GM21367 (cell line): ENCODE data around the gene TTC9C.
"Not testable (repeated sequence)": the region's sequence is repeated elsewhere in the genome, so short reads cannot be mapped to it uniquely, and the experiment has no call there.

Experiments used
- ATAC-seq: cut with Tn5 transposase; IDR thresholded peaks from one replicate; pipeline ENCODE4 v1.9.1; 2021; ENCODE audit not compliant: unreplicated experiment

Gene TTC9C

GRCh38 chr11:62728171-62728988 lies at the start of gene TTC9C:
Gene TTC9C (plus strand): TSS chr11:62728486. CDS start chr11:62728849, 363 bp downstream.
- peak; percentile 6 for ATAC-seq

GRCh38 chr11:62678770-62679696 lies 49.3 kb upstream of the TTC9C start, which contains the start of gene UBXN1:
Gene UBXN1 (minus strand): TSS chr11:62679073. CDS start chr11:62678923, 150 bp downstream.
- ATAC-seq, result peak; percentile 64

- no peak for ATAC-seq
These were observed 47.5 kb upstream of the TTC9C start for GRCh38 chr11:62680825-62681240.

GRCh38 chr11:62682518-62682917 lies 45.8 kb upstream of the TTC9C start:
- no peak for ATAC-seq

- no peak for ATAC-seq
These were observed 40.5 kb upstream of the TTC9C start for GRCh38 chr11:62687508-62688396.

GRCh38 chr11:62688491-62688890 lies 39.8 kb upstream of the TTC9C start:
- ATAC-seq, result no peak

- ATAC-seq, result no peak
These were observed 38.7 kb upstream of the TTC9C start, which contains the start of gene LRRN4CL for GRCh38 chr11:62689421-62690183. Gene LRRN4CL (minus strand): TSS chr11:62689530. CDS start chr11:62688508, 1,022 bp downstream.

GRCh38 chr11:62693624-62694023 lies 34.7 kb upstream of the TTC9C start:
- not testable (repeated sequence) for ATAC-seq

GRCh38 chr11:62694455-62695167 lies 33.7 kb upstream of the TTC9C start:
- no peak for ATAC-seq

GRCh38 chr11:62702246-62702645 lies 26.0 kb upstream of the TTC9C start:
- no peak for ATAC-seq

- not testable (repeated sequence) for ATAC-seq
These were observed 24.4 kb upstream of the TTC9C start for GRCh38 chr11:62703921-62704320.

GRCh38 chr11:62705413-62705812 lies 22.9 kb upstream of the TTC9C start:
- ATAC-seq, result no peak

GRCh38 chr11:62705880-62706849 lies 22.1 kb upstream of the TTC9C start:
- peak; percentile 54 for ATAC-seq

GRCh38 chr11:62706850-62707247 lies 21.4 kb upstream of the TTC9C start:
- ATAC-seq, result no peak

- ATAC-seq, result no peak
These were observed 20.9 kb upstream of the TTC9C start, which contains the start of the genes BSCL2 and GNG3 for GRCh38 chr11:62707277-62707861. Gene BSCL2 (minus strand): TSS chr11:62707424. CDS start chr11:62707195, 229 bp downstream. Gene GNG3 (plus strand): TSS chr11:62707676. CDS start chr11:62708296, 620 bp downstream.

GRCh38 chr11:62708392-62708791 lies 19.9 kb upstream of the TTC9C start:
- no peak for ATAC-seq

GRCh38 chr11:62708793-62709192 lies 19.5 kb upstream of the TTC9C start:
- ATAC-seq, result no peak
